Esophagus muscularis mucosa (tissue), 4 donors: Measurements from ENCODE around the gene NTRK3. TPM values are rescaled to one million over a fixed set of nuclear protein-coding genes. Genes with fewer than 3 reads are reported as not detected.

Experiments used
- DNase-seq: peaks from one replicate; pipeline ENCODE4 v3.0.0-alpha.2; 2017; ENCODE audit errors: extremely low spot score
- H3K27ac ChIP-seq, 4 donors: fragments of 200-600 bp; sonication (generic); replicated peaks in 1 of 4; 1 replicate in 3 of 4; 2 replicates in 1 of 4; pipeline ENCODE4 v1.5.1; 2016 to 2019; ENCODE audit warnings: mild to moderate bottlenecking in 1 of 4
- H3K27me3 ChIP-seq, 4 donors: fragments of 200-600 bp; sonication (generic); one replicate each; pipeline versions ENCODE4 v1.5.1 to v1.6.0; 2016 to 2019
- H3K36me3 ChIP-seq, 4 donors: fragments of 200-600 bp; sonication (generic); one replicate each; pipeline ENCODE4 v1.5.1; 2016 to 2019
- H3K4me1 ChIP-seq, 4 donors: fragments of 200-600 bp; sonication (generic); one replicate each; pipeline ENCODE4 v1.5.1; 2016 to 2019
- H3K4me3 ChIP-seq, 4 donors: fragments of 200-600 bp; sonication (generic); 1 replicate in 2 of 4; 2 replicates in 2 of 4; pipeline ENCODE4 v1.5.1; 2016 to 2019; ENCODE audit warnings: mild to moderate bottlenecking in 4 of 4, moderate library complexity in 1 of 4
- H3K9me3 ChIP-seq, 4 donors: fragments of 200-600 bp; sonication (generic); 1 replicate in 3 of 4; 2 replicates in 1 of 4; pipeline ENCODE4 v1.5.1; 2016 to 2019
- CTCF ChIP-seq, 3 experiments: fragments of 200-600 bp in 2 of 3; fragments of 450-650 bp in 1 of 3; sonication (generic) in 2 of 3; IDR thresholded peaks; one replicate each; pipeline ENCODE4 v1.5.1; 2017 to 2019; ENCODE audit warnings: antibody characterized with exemption in 3 of 3, mild to moderate bottlenecking in 2 of 3, moderate library complexity in 1 of 3
- EP300 ChIP-seq: sonication (generic); formaldehyde crosslinking; IDR thresholded peaks from one replicate; pipeline ENCODE4 v1.6.1; 2017; ENCODE audit warnings: antibody characterized with exemption
- POLR2A ChIP-seq: fragments of 450-650 bp; IDR thresholded peaks from one replicate; pipeline ENCODE4 v1.6.1; 2017; ENCODE audit warnings: antibody characterized with exemption, moderate library complexity, mild to moderate bottlenecking, low read depth
- POLR2AphosphoS5 ChIP-seq, 2 donors: sonication (generic); formaldehyde crosslinking; IDR thresholded peaks; one replicate each; pipeline ENCODE4 v1.6.1; 2017; ENCODE audit warnings: antibody characterized with exemption in 2 of 2
- WGBS: methylation state at CpG from one replicate; pipeline ENCODE4 v1.1.5; 2018; 5-methylcytosine and 5-hydroxymethylcytosine counted together
- intact Hi-C: fragments of 100-400 bp; cut with DNase I; formaldehyde crosslinking; loops from one replicate; pipeline ENCODE4 v1.15.1; 2023
- total RNA-seq, 4 donors: library from RNA; depleted of rRNA; stranded (reverse); fragments of >200 nt; gene quantifications; one replicate each; pipeline versions ENCODE4 v1.1.0 to v1.2.1, GENCODE V29; 2016

NTRK3 gene
- total RNA-seq, 4 donors from 2014 or later, result 1.7 to 6.3 (median 3.0) TPM

- Histone ChIP-seq H3K4me3 (no peak overlapping the region), H3K27me3 (peaks cover 0 to 35% (median 0%) of the 10 kb centered on the region in 4 donors), H3K4me1 (peaks cover 7 to 23% (median 11%) of the 10 kb centered on the region in 4 donors), H3K9me3 (no peaks in the 10 kb centered on the region), H3K36me3 (no peaks in the 10 kb centered on the region), H3K27ac (no peak overlapping the region)
- intact Hi-C loops, result loop anchor here (5.0 kb wide), 2 partner anchors 1329 to 1624 kb away; no protein-coding TSS in a partner anchor
- TF ChIP-seq EP300 (no peak), POLR2AphosphoS5 (IDR thresholded peaks at IDR 0.05) (no peak), POLR2A (no peak), CTCF (IDR thresholded peaks at IDR 0.05) (no peak)
- WGBS, result 78% methylated on average over 4 of the region's 7 CpGs
- DNase-seq, result no peak
These were observed 10.5 kb downstream of the NTRK3 start for GRCh38 chr15:88246081-88246480.

- Histone ChIP-seq H3K27ac (no peak overlapping the region), H3K4me3 (no peak overlapping the region), H3K9me3 (no peaks in the 10 kb centered on the region), H3K4me1 (peaks cover 7 to 23% (median 11%) of the 10 kb centered on the region in 4 donors), H3K36me3 (no peaks in the 10 kb centered on the region), H3K27me3 (peaks cover 0 to 17% (median 0%) of the 10 kb centered on the region in 4 donors)
- intact Hi-C loops, result no loop called here
- 65% methylated on average over 2 of the region's 2 CpGs for WGBS
- no peak for DNase-seq
- TF ChIP-seq CTCF (IDR thresholded peaks at IDR 0.05), result peak; percentile 26 to 52 (median 36)
- no peak for TF ChIP-seq POLR2AphosphoS5 (IDR thresholded peaks at IDR 0.05)
These were observed 12.4 kb downstream of the NTRK3 start for GRCh38 chr15:88243895-88244787.

GRCh38 chr15:88242586-88243555, 13.7 kb downstream of the NTRK3 start:
- H3K9me3 ChIP-seq, result no peaks in the 10 kb centered on the region
- intact Hi-C loops, result no loop called here
- 86% methylated on average over 8 of the region's 11 CpGs for WGBS
- peaks cover 0 to 8% (median 0%) of the 10 kb centered on the region in 4 donors for H3K27me3 ChIP-seq
- H3K4me1 ChIP-seq, result peaks cover 7 to 20% (median 11%) of the 10 kb centered on the region in 4 donors
- no peak overlapping the region for H3K4me3 ChIP-seq
- TF ChIP-seq POLR2A (no peak), CTCF (IDR thresholded peaks at IDR 0.05) (no peak)
- H3K27ac ChIP-seq, result no peak overlapping the region
- DNase-seq, result no peak
- H3K36me3 ChIP-seq, result no peaks in the 10 kb centered on the region

- TF ChIP-seq POLR2A, result no peak
- intact Hi-C loops, result no loop called here
These were observed 15.1 kb downstream of the NTRK3 start for GRCh38 chr15:88241461-88241860.

GRCh38 chr15:88241060-88241459, 15.5 kb downstream of the NTRK3 start:
- Histone ChIP-seq H3K4me1 (peaks cover 0 to 3% (median 0%) of the 10 kb centered on the region in 4 donors), H3K9me3 (no peaks in the 10 kb centered on the region), H3K27me3 (no peaks in the 10 kb centered on the region), H3K4me3 (no peak overlapping the region), H3K27ac (no peak overlapping the region), H3K36me3 (no peaks in the 10 kb centered on the region)
- TF ChIP-seq POLR2AphosphoS5 (IDR thresholded peaks at IDR 0.05) (no peak), EP300 (no peak), CTCF (IDR thresholded peaks at IDR 0.05) (no peak), POLR2A (no peak)
- WGBS, result 59% methylated on average over 5 of the region's 5 CpGs
- intact Hi-C loops, result no loop called here
- DNase-seq, result no peak

More at GRCh38 chr15:88241461-88241860, 15.1 kb downstream of the NTRK3 start:
- H3K27me3 ChIP-seq, result no peaks in the 10 kb centered on the region
- 80% methylated on average over 1 of the region's 9 CpGs for WGBS
- peaks cover 0 to 7% (median 1%) of the 10 kb centered on the region in 4 donors for H3K4me1 ChIP-seq
- no peaks in the 10 kb centered on the region for H3K36me3 ChIP-seq
- no peaks in the 10 kb centered on the region for H3K9me3 ChIP-seq
- H3K4me3 ChIP-seq, result no peak overlapping the region
- no peak for DNase-seq
- no peak overlapping the region for H3K27ac ChIP-seq
